GM21423 (cell line): Measurements from ENCODE around the gene AGAP5.

Experiments used
- ATAC-seq: cut with Tn5 transposase; IDR thresholded peaks from one replicate; pipeline ENCODE4 v1.9.1; 2021; ENCODE audit warnings: mild to moderate bottlenecking, moderate library complexity; ENCODE audit not compliant: unreplicated experiment

Gene AGAP5

GRCh38 chr10:73629165-73629564, 68.7 kb downstream of the AGAP5 start:
- no peak for ATAC-seq

DNA sequence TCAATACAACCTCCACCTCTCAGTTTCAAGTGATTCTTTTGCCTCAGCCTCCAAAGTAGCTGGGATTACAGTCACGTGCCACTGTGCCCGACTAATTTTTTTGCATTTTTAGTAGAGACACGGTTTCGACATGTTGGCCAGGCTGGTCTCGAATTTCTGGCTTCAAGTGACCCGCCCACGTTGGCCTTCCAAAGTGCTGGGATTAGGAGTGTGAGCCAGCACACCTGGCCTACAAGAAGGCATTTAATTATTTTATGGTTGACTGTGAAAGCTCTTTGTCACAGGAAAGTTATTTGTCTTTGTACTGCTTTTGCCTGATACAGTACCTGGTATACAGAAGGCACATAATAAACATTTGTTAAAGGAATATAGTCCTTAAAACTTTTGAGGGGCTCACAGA, 69.5 kb downstream of the AGAP5 start:
- no peak for ATAC-seq

- ATAC-seq, result no peak
These were observed 70.6 kb downstream of the AGAP5 start for GRCh38 chr10:73627300-73627699.

GRCh38 chr10:73625884-73626752, 71.8 kb downstream of the AGAP5 start:
- peak; percentile 96 for ATAC-seq

GRCh38 chr10:73625004-73625883, 72.7 kb downstream of the AGAP5 start:
- peak; percentile 34 for ATAC-seq
